C4-2B (cell line): ENCODE data around the gene CASK.

Experiments
- ZFX ChIP-seq: fragments of 450-650 bp; IDR thresholded peaks from 2 replicates; pipeline ENCODE4 v1.6.1; 2017
- TF ChIP-seq, protein P1 (sequence below): fragments of 450-650 bp; conservative IDR thresholded peaks from 2 replicates; pipeline ENCODE4 v1.5.1; 2017; ENCODE audit warnings: mild to moderate bottlenecking

DNA sequence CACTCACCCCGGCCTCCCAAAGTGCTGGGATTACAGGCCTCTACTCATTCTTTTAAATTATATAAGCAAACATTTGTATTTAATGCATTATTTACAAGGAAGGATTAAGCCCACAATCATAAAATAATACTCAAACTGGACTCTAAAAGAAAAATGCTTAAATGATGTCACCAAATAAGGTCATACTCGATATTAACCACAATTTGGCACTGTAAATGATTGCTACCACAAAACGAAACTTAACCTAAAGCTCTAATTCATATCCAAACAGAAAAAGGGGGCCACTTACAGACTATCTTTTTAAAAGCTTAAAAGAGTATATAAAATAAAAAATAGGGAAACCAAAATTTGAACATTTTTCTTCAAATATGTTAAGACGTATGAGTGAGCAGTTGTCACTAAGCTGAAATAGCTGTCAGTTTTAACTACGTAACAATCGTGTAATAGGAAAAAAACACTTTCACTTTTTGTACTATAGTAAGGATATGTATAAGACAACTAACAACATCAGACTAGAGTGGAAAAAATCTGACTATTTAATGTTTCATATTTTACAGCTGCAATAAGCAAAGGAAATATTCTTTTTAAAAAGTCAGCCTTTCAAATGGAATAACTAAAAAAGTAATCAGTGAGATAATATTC, 342.8 kb downstream of the CASK start:
- TF ChIP-seq ZFX: no peak
- TF ChIP-seq, protein P1, sequence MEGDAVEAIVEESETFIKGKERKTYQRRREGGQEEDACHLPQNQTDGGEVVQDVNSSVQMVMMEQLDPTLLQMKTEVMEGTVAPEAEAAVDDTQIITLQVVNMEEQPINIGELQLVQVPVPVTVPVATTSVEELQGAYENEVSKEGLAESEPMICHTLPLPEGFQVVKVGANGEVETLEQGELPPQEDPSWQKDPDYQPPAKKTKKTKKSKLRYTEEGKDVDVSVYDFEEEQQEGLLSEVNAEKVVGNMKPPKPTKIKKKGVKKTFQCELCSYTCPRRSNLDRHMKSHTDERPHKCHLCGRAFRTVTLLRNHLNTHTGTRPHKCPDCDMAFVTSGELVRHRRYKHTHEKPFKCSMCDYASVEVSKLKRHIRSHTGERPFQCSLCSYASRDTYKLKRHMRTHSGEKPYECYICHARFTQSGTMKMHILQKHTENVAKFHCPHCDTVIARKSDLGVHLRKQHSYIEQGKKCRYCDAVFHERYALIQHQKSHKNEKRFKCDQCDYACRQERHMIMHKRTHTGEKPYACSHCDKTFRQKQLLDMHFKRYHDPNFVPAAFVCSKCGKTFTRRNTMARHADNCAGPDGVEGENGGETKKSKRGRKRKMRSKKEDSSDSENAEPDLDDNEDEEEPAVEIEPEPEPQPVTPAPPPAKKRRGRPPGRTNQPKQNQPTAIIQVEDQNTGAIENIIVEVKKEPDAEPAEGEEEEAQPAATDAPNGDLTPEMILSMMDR: no peak
